DND-41 (cell line): ENCODE results near the gene ZNF232.
"Not testable (repeated sequence)": the region's sequence is repeated elsewhere in the genome, so short reads cannot be mapped to it uniquely, and the experiment has no call there.

Experiments used
- ATAC-seq: fragments of 200-7000 bp; cut with Tn5 transposase; 3 replicates; pipeline ENCODE4 v1.9.1; 2021; ENCODE audit warnings: low read depth; ENCODE audit not compliant: insufficient read depth
- DNase-seq: peaks from one replicate; pipeline ENCODE4 v3.0.0-alpha.2; 2020
- H2AFZ ChIP-seq: 2 replicates; pipeline ENCODE4 v1.6.0; 2012; ENCODE audit warnings: low read depth, low read length
- H3K27ac ChIP-seq: 2 replicates; pipeline ENCODE4 v1.5.1; 2012; ENCODE audit warnings: low read length, inconsistent platforms
- H3K27me3 ChIP-seq: fragments of 200-600 bp; sonication (generic); 2 replicates; pipeline ENCODE4 v1.6.0; 2012; ENCODE audit warnings: low read length, mild to moderate bottlenecking, inconsistent platforms; ENCODE audit not compliant: insufficient read depth, poor library complexity
- H3K36me3 ChIP-seq: 2 replicates; pipeline ENCODE4 v1.5.1; 2012; ENCODE audit warnings: low read length, inconsistent platforms; ENCODE audit not compliant: insufficient read depth
- H3K4me1 ChIP-seq: 2 replicates; pipeline ENCODE4 v1.5.1; 2012; ENCODE audit warnings: mild to moderate bottlenecking, low read length; ENCODE audit not compliant: insufficient read depth
- H3K4me2 ChIP-seq: 2 replicates; pipeline ENCODE4 v1.6.0; 2012; ENCODE audit warnings: mild to moderate bottlenecking, moderate library complexity, low read length, inconsistent platforms; ENCODE audit not compliant: insufficient read depth
- H3K4me3 ChIP-seq, 2 experiments: fragments of 200-600 bp in 1 of 2; shearing (Covaris generic) in 1 of 2; 2 replicates each; pipeline ENCODE4 v1.5.1; 2012 to 2016; ENCODE audit warnings: inconsistent platforms in 2 of 2, low read length in 2 of 2, mild to moderate bottlenecking in 2 of 2, low read depth in 1 of 2, moderate library complexity in 1 of 2
- H3K79me2 ChIP-seq: 2 replicates; pipeline ENCODE4 v1.6.0; 2012; ENCODE audit warnings: low read length, inconsistent platforms; ENCODE audit not compliant: insufficient read depth
- H3K9ac ChIP-seq: 2 replicates; pipeline ENCODE4 v1.6.0; 2012; ENCODE audit warnings: low read depth, mild to moderate bottlenecking, inconsistent platforms, low read length, moderate library complexity
- H3K9me3 ChIP-seq: 2 replicates; pipeline ENCODE4 v1.5.1; 2012; ENCODE audit warnings: low read length, moderate library complexity, mild to moderate bottlenecking, inconsistent platforms; ENCODE audit not compliant: insufficient read depth, severe bottlenecking
- H4K20me1 ChIP-seq: 2 replicates; pipeline ENCODE4 v1.6.0; 2012; ENCODE audit warnings: low read length; ENCODE audit not compliant: insufficient read depth
- EZH2 ChIP-seq: IDR thresholded peaks from 3 replicates; pipeline ENCODE4 v1.6.1; 2012; ENCODE audit warnings: borderline replicate concordance, low read depth, mild to moderate bottlenecking, moderate library complexity, low read length, inconsistent platforms; ENCODE audit not compliant: severe bottlenecking
- TF ChIP-seq, protein P1 (sequence below): IDR thresholded peaks from 2 replicates; pipeline ENCODE4 v1.5.1; 2012; ENCODE audit warnings: borderline replicate concordance, low read length, moderate library complexity, mild to moderate bottlenecking; ENCODE audit not compliant: poor library complexity, severe bottlenecking; ENCODE audit errors: extremely low read depth

ZNF232 gene

DNA sequence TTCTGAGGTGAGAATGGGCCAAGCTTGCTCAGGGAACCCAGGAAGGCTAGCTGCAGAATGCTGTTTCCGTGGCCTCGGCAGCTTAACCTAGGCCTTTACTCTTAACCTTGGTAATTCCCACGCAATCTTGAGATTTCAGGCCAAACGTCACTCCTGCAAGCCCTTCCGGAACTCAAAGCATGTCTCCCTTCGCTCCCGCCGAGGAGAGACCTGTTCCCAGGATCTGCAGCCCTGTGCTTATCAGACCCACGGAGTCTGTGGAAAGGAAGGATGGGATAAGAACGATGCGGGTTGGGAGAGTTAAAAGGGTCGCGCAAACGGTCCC is 33.9 kb downstream of the ZNF232 start:
- DNase-seq (no peak), ATAC-seq (no peak)
- Histone ChIP-seq H2AFZ (no peak overlapping the region), H3K36me3 (no peaks in the 10 kb centered on the region), H3K4me3 (no peak overlapping the region), H3K4me2 (no peak overlapping the region), H3K79me2 (no peaks in the 10 kb centered on the region), H3K27ac (no peak overlapping the region), H3K27me3 (no peaks in the 10 kb centered on the region), H3K9ac (no peak overlapping the region), H3K4me1 (peaks cover 4% of the 10 kb centered on the region; the same call in 1 of the 2 replicates), H3K9me3 (no peaks in the 10 kb centered on the region), H4K20me1 (no peaks in the 10 kb centered on the region)
- no peak for TF ChIP-seq EZH2

DNA sequence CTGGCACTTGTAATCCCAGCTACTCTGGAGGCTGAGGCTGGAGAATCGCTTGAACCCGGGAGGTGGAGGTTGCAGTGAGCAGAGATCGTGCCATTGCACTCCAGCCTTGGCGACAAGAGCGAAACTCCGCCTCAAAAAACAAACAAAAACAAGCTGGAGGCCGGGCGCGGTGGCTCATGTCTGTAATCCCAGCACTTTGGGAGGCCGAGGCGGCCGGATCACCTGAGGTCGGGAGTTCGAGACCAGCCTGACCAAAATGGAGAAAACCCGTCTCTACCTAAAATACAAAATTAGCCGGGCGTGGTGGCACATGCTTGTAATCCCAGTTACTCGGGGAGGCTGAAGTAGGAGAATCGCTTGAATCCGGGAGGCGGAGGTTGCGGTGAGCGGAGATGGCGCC is 34.4 kb downstream of the ZNF232 start:
- not testable (repeated sequence) for H3K4me1 ChIP-seq, H2AFZ ChIP-seq, H3K4me3 ChIP-seq, ATAC-seq, DNase-seq, H3K27me3 ChIP-seq, H3K4me2 ChIP-seq, H3K27ac ChIP-seq, H3K36me3 ChIP-seq, H3K9me3 ChIP-seq, H3K9ac ChIP-seq, H3K79me2 ChIP-seq, H4K20me1 ChIP-seq

DNA sequence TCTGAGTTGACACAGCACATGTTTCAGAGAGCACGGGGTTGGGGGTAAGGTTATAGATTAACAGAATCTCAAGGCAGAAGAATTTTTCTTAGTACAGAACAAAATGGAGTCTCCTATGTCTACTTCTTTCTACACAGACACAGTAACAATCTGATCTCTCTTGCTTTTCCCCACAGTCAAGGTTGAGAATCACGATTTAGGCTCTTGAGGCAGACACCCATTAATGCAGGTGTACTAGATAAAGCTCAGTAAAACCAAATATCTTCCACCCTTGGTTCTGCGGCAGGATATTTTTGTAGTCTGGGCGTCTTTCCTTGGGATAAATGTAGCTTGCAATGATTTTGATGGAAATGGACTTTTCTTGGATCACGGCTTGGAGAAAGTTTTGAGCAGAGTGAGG is 36.2 kb downstream of the ZNF232 start:
- not testable (repeated sequence) for H3K27ac ChIP-seq, H3K27me3 ChIP-seq, H3K4me1 ChIP-seq, DNase-seq, H2AFZ ChIP-seq, H3K9me3 ChIP-seq, H3K79me2 ChIP-seq, ATAC-seq, H3K36me3 ChIP-seq, H3K9ac ChIP-seq, H3K4me3 ChIP-seq, H3K4me2 ChIP-seq, H4K20me1 ChIP-seq

- DNase-seq (no peak), ATAC-seq (no peak)
- TF ChIP-seq, protein P1, sequence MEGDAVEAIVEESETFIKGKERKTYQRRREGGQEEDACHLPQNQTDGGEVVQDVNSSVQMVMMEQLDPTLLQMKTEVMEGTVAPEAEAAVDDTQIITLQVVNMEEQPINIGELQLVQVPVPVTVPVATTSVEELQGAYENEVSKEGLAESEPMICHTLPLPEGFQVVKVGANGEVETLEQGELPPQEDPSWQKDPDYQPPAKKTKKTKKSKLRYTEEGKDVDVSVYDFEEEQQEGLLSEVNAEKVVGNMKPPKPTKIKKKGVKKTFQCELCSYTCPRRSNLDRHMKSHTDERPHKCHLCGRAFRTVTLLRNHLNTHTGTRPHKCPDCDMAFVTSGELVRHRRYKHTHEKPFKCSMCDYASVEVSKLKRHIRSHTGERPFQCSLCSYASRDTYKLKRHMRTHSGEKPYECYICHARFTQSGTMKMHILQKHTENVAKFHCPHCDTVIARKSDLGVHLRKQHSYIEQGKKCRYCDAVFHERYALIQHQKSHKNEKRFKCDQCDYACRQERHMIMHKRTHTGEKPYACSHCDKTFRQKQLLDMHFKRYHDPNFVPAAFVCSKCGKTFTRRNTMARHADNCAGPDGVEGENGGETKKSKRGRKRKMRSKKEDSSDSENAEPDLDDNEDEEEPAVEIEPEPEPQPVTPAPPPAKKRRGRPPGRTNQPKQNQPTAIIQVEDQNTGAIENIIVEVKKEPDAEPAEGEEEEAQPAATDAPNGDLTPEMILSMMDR = no peak
- TF ChIP-seq EZH2 = no peak
- H3K27me3 ChIP-seq = no peaks in the 10 kb centered on the region
- H3K4me2 ChIP-seq = no peak overlapping the region
- H3K27ac ChIP-seq = no peak overlapping the region
- H3K79me2 ChIP-seq = no peaks in the 10 kb centered on the region
- H3K4me1 ChIP-seq = no peaks in the 10 kb centered on the region
- no peaks in the 10 kb centered on the region for H3K36me3 ChIP-seq
- H3K9ac ChIP-seq = no peak overlapping the region
- H3K9me3 ChIP-seq = no peaks in the 10 kb centered on the region
- no peak overlapping the region for H3K4me3 ChIP-seq
- no peak overlapping the region for H2AFZ ChIP-seq
- no peaks in the 10 kb centered on the region for H4K20me1 ChIP-seq
Observed at GRCh38 chr17:5069724-5070123, 42.0 kb downstream of the ZNF232 start.

GRCh38 chr17:5068236-5068635 is 43.4 kb downstream of the ZNF232 start:
- no peak overlapping the region for H3K4me3 ChIP-seq
- H3K9ac ChIP-seq = no peak overlapping the region
- DNase-seq = no peak
- H3K4me1 ChIP-seq = no peaks in the 10 kb centered on the region
- no peak for ATAC-seq
- H3K79me2 ChIP-seq = no peaks in the 10 kb centered on the region
- H3K9me3 ChIP-seq = no peaks in the 10 kb centered on the region
- H3K36me3 ChIP-seq = no peaks in the 10 kb centered on the region
- H3K27ac ChIP-seq = no peak overlapping the region
- no peak for TF ChIP-seq EZH2
- TF ChIP-seq, protein P1 = no peak
- H2AFZ ChIP-seq = no peak overlapping the region
- H3K27me3 ChIP-seq = no peaks in the 10 kb centered on the region
- H3K4me2 ChIP-seq = no peak overlapping the region
- no peaks in the 10 kb centered on the region for H4K20me1 ChIP-seq
